Stimulated activated CD4-positive, alpha-beta T cell treated with anti-CD3 and anti-CD28 coated beads, Interleukin-4, amount 100 ng/mL, for 4 hours (primary cell): Measurements from ENCODE around the gene APOO.
"Not testable (repeated sequence)": the region's sequence is repeated elsewhere in the genome, so short reads cannot be mapped to it uniquely, and the experiment has no call there.

Experiments
- DNase-seq, 2 experiments: peaks; one replicate each; pipeline ENCODE4 v3.0.0-alpha.2; 2020

Gene APOO

GRCh38 chrX:23901805-23902204, 5.9 kb downstream of the APOO start:
- DNase-seq: peak in 1 of 2 experiments; percentile 20

- DNase-seq: no peak
These were observed 6.7 kb downstream of the APOO start for GRCh38 chrX:23901060-23901459.

GRCh38 chrX:23900220-23900797, 7.4 kb downstream of the APOO start:
- DNase-seq: no peak

GRCh38 chrX:23898412-23898959, 9.3 kb downstream of the APOO start:
- DNase-seq: no peak

GRCh38 chrX:23896981-23897380, 10.8 kb downstream of the APOO start:
- DNase-seq: no peak

GRCh38 chrX:23896539-23896938, 11.2 kb downstream of the APOO start:
- not testable (repeated sequence) for DNase-seq

GRCh38 chrX:23894993-23895392, 12.7 kb downstream of the APOO start:
- not testable (repeated sequence) for DNase-seq

GRCh38 chrX:23890933-23891332, 16.8 kb downstream of the APOO start:
- DNase-seq: no peak

GRCh38 chrX:23888887-23889501, 18.7 kb downstream of the APOO start:
- no peak for DNase-seq

GRCh38 chrX:23887918-23888317, 19.8 kb downstream of the APOO start:
- no peak for DNase-seq

GRCh38 chrX:23887451-23887850, 20.3 kb downstream of the APOO start:
- DNase-seq: no peak

GRCh38 chrX:23885803-23886202, 21.9 kb downstream of the APOO start:
- DNase-seq: no peak

GRCh38 chrX:23884427-23885024, 23.2 kb downstream of the APOO start:
- DNase-seq: no peak

GRCh38 chrX:23883737-23884354, 23.9 kb downstream of the APOO start:
- DNase-seq: no peak

GRCh38 chrX:23879380-23880090, 28.2 kb downstream of the APOO start:
- DNase-seq: no peak

GRCh38 chrX:23871905-23872546, 35.7 kb downstream of the APOO start:
- DNase-seq: no peak

GRCh38 chrX:23870041-23870440, 37.7 kb downstream of the APOO start:
- DNase-seq: no peak

- DNase-seq: no peak
These were observed 42.9 kb downstream of the APOO start for GRCh38 chrX:23864742-23865326.

GRCh38 chrX:23861952-23862351, 45.8 kb downstream of the APOO start:
- DNase-seq: not testable (repeated sequence)

GRCh38 chrX:23861215-23861896, 46.4 kb downstream of the APOO start:
- no peak for DNase-seq

- not testable (repeated sequence) for DNase-seq
These were observed 48.5 kb downstream of the APOO start for GRCh38 chrX:23859238-23859637.

- DNase-seq: no peak
These were observed 49.8 kb downstream of the APOO start for GRCh38 chrX:23857935-23858334.
